HG03097 (cell line): ENCODE measurements around the gene RASGEF1C.
"Not testable (repeated sequence)": the region's sequence is repeated elsewhere in the genome, so short reads cannot be mapped to it uniquely, and the experiment has no call there.

Source experiments
- ATAC-seq: cut with Tn5 transposase; IDR thresholded peaks from one replicate; pipeline ENCODE4 v1.9.1; 2021; ENCODE audit not compliant: unreplicated experiment, low FRiP score

RASGEF1C gene

GRCh38 chr5:180104168-180104530, 104.9 kb downstream of the RASGEF1C start:
- ATAC-seq: no peak

GRCh38 chr5:180103487-180104167, 105.4 kb downstream of the RASGEF1C start:
- no peak for ATAC-seq

- no peak for ATAC-seq
Measured at GRCh38 chr5:180102636-180103035, 106.4 kb downstream of the RASGEF1C start.

GRCh38 chr5:180101451-180102105, 107.4 kb downstream of the RASGEF1C start:
- no peak for ATAC-seq

GRCh38 chr5:180100621-180101450, 108.2 kb downstream of the RASGEF1C start:
- ATAC-seq: no peak

GRCh38 chr5:180099733-180100611, 109.0 kb downstream of the RASGEF1C start:
- no peak for ATAC-seq

GRCh38 chr5:180098991-180099732, 109.8 kb downstream of the RASGEF1C start:
- no peak for ATAC-seq

- ATAC-seq: no peak
Measured at GRCh38 chr5:180098526-180098925, 110.5 kb downstream of the RASGEF1C start.

- no peak for ATAC-seq
Measured at GRCh38 chr5:180097926-180098325, 111.1 kb downstream of the RASGEF1C start.

- no peak for ATAC-seq
Measured at GRCh38 chr5:180097163-180097894, 111.7 kb downstream of the RASGEF1C start.

GRCh38 chr5:180096616-180097015, 112.4 kb downstream of the RASGEF1C start:
- no peak for ATAC-seq

- ATAC-seq: no peak
Measured at GRCh38 chr5:180095545-180095944, 113.5 kb downstream of the RASGEF1C start.

GRCh38 chr5:180093651-180094382, 115.2 kb downstream of the RASGEF1C start:
- ATAC-seq: no peak

GRCh38 chr5:180093241-180093640, 115.8 kb downstream of the RASGEF1C start:
- ATAC-seq: no peak

- ATAC-seq: no peak
Measured at GRCh38 chr5:180090769-180091546, 118.1 kb downstream of the RASGEF1C start.

- no peak for ATAC-seq
Measured at GRCh38 chr5:180090098-180090768, 118.8 kb downstream of the RASGEF1C start.

GRCh38 chr5:180089628-180090027, 119.4 kb downstream of the RASGEF1C start:
- ATAC-seq: not testable (repeated sequence)
